Renal cortex interstitium (tissue), 11 donors: Measurements from ENCODE around the gene ADARB2. TPM values are rescaled to one million over a fixed set of nuclear protein-coding genes. Genes with fewer than 3 reads are reported as not detected.
A peak's percentile ranks its signal among the peaks of the same experiment; 100 is the strongest.

Experiments
- DNase-seq, 11 donors: peaks; one replicate each; pipeline ENCODE4 v3.0.0-alpha.2; 2013; ENCODE audit warnings: low read depth in 9 of 11, low spot score in 4 of 11; ENCODE audit errors: extremely low read depth in 1 of 11
- polyA plus RNA-seq, 3 donors: library from polyadenylated mRNA; unstranded; fragments of 120-200 nt; gene quantifications; one replicate each; pipeline ENCODE4 v1.2.1, GENCODE V29; 2013; ENCODE audit not compliant: insufficient read length in 3 of 3

The ADARB2 gene
- polyA plus RNA-seq, 3 donors: 1.1 to 2.1 (median 1.5) TPM

GRCh38 chr10:1155791-1156615, 581.3 kb downstream of the ADARB2 start:
- no peak for DNase-seq

- peak in 1 of 11 donors; percentile 27 for DNase-seq
These were observed 582.6 kb downstream of the ADARB2 start for GRCh38 chr10:1154531-1155295.

GRCh38 chr10:1153805-1154351, 583.4 kb downstream of the ADARB2 start:
- no peak for DNase-seq

- DNase-seq: no peak
These were observed 584.0 kb downstream of the ADARB2 start for GRCh38 chr10:1153251-1153763.

GRCh38 chr10:1152386-1153250, 584.7 kb downstream of the ADARB2 start:
- DNase-seq: no peak

- DNase-seq: no peak
These were observed 586.0 kb downstream of the ADARB2 start for GRCh38 chr10:1151076-1152033.

- no peak for DNase-seq
These were observed 586.7 kb downstream of the ADARB2 start for GRCh38 chr10:1150638-1150955.

- DNase-seq: no peak
These were observed 587.3 kb downstream of the ADARB2 start for GRCh38 chr10:1149793-1150637.

- no peak for DNase-seq
These were observed 588.3 kb downstream of the ADARB2 start for GRCh38 chr10:1148855-1149605.

GRCh38 chr10:1147810-1148209, 589.5 kb downstream of the ADARB2 start:
- no peak for DNase-seq

- no peak for DNase-seq
These were observed 594.7 kb downstream of the ADARB2 start for GRCh38 chr10:1142596-1142995.

GRCh38 chr10:1141701-1142100, 595.6 kb downstream of the ADARB2 start:
- DNase-seq: no peak

- no peak for DNase-seq
These were observed 596.1 kb downstream of the ADARB2 start for GRCh38 chr10:1141261-1141660.

GRCh38 chr10:1138529-1138928, 598.8 kb downstream of the ADARB2 start:
- no peak for DNase-seq

GRCh38 chr10:1137499-1138163, 599.7 kb downstream of the ADARB2 start:
- no peak for DNase-seq

GRCh38 chr10:1136268-1136667, 601.1 kb downstream of the ADARB2 start:
- DNase-seq: no peak
